HCT116 (cell line): Measurements from ENCODE around the gene ADGRG1. TPM values are rescaled to one million over a fixed set of nuclear protein-coding genes. Genes with fewer than 3 reads are reported as not detected.

Experiments used
- ATAC-seq: fragments of 200-7000 bp; cut with Tn5 transposase; 2 replicates; pipeline ENCODE4 v1.9.1; 2020; ENCODE audit warnings: mild to moderate bottlenecking, moderate library complexity
- BruUV-seq: library from RNA; stranded (reverse); fragments of 400-500 nt; replicated peaks from 2 replicates; lab custom pipeline; 2021; lab: Mats Ljungman, UMichigan
- CTCF ChIA-PET: fragments of 300-600 bp; sonication (Branson Sonifier 250); formaldehyde crosslinking; loops from one replicate; lab custom pipeline; 2021; ENCODE audit warnings: antibody characterized with exemption; lab: Charles Lee
- POLR2A ChIA-PET: fragments of 300-600, 350-600 bp; sonication (Branson Sonifier 250); formaldehyde crosslinking; loops from one replicate; lab custom pipeline; 2021; ENCODE audit warnings: antibody characterized with exemption; lab: Charles Lee
- RAD21 ChIA-PET, 2 experiments: fragments of 300-600 bp; sonication (Branson Sonifier 250); formaldehyde crosslinking; loops; one replicate each; lab custom pipeline; 2023; ENCODE audit warnings: low total read pairs in 2 of 2; ENCODE audit not compliant: uncharacterized antibody in 2 of 2, unreplicated experiment in 2 of 2, low non-redundant PET in 1 of 2; lab: Charles Lee
- DNase-seq: peaks from one replicate; pipeline ENCODE4 v3.0.0-alpha.2; 2010; ENCODE audit warnings: low read depth, low spot score
- H2AFZ ChIP-seq: fragments of 200-600 bp; shearing (Covaris generic), sonication (generic); 2 replicates; pipeline ENCODE4 v1.6.1; 2017; ENCODE audit warnings: low read depth, mixed run types, mixed read lengths, antibody characterized with exemption, low read length; ENCODE audit not compliant: poor library complexity, severe bottlenecking
- H3K27ac ChIP-seq: 2 replicates; pipeline ENCODE4 v1.5.1; 2012; ENCODE audit warnings: low read depth, low read length
- H3K27me3 ChIP-seq: fragments of 200-600 bp; sonication (generic); 2 replicates; pipeline ENCODE4 v1.6.1; 2016; ENCODE audit warnings: mixed run types, low read length, mixed read lengths; ENCODE audit not compliant: insufficient read depth
- H3K36me3 ChIP-seq, 2 experiments: fragments of 200-500 bp in 1 of 2; fragments of 200-600 bp in 1 of 2; sonication (Bioruptor generic) in 1 of 2; sonication (generic) in 1 of 2; 2 replicates each; pipeline versions ENCODE4 v1.5.1 to v1.6.1; 2014 to 2016; ENCODE audit warnings: low read length in 2 of 2, inconsistent platforms in 1 of 2, mixed read lengths in 1 of 2, mixed run types in 1 of 2; ENCODE audit not compliant: insufficient read depth in 2 of 2, control insufficient read depth in 1 of 2
- H3K4me1 ChIP-seq, 2 experiments: fragments of 200-600 bp in 1 of 2; sonication (generic) in 1 of 2; 2 replicates each; pipeline versions ENCODE4 v1.5.1 to v1.6.1; 2012 to 2017; ENCODE audit warnings: low read length in 2 of 2, inconsistent platforms in 1 of 2, mild to moderate bottlenecking in 1 of 2, mixed read lengths in 1 of 2, mixed run types in 1 of 2, moderate library complexity in 1 of 2; ENCODE audit not compliant: insufficient read depth in 2 of 2, control insufficient read depth in 1 of 2
- H3K4me2 ChIP-seq: fragments of 200-600 bp; sonication (generic); 2 replicates; pipeline ENCODE4 v1.6.1; 2017; ENCODE audit warnings: mixed run types, low read length, mixed read lengths
- H3K4me3 ChIP-seq, 2 experiments: fragments of 200-600 bp in 1 of 2; sonication (generic) in 1 of 2; replicated peaks in 1 of 2; 2 replicates each; pipeline ENCODE4 v1.5.1; 2011 to 2016; ENCODE audit warnings: low read length in 2 of 2, control low read depth in 1 of 2, low read depth in 1 of 2, mild to moderate bottlenecking in 1 of 2, mixed read lengths in 1 of 2, mixed run types in 1 of 2
- H3K79me2 ChIP-seq: fragments of 200-600 bp; sonication (generic); 2 replicates; pipeline ENCODE4 v1.6.1; 2017; ENCODE audit warnings: mild to moderate bottlenecking, mixed run types, low read length, moderate library complexity, mixed read lengths; ENCODE audit not compliant: insufficient read depth
- H3K9ac ChIP-seq: fragments of 200-600 bp; sonication (generic); 2 replicates; pipeline ENCODE4 v1.6.1; 2016; ENCODE audit warnings: low read length, mixed read lengths
- H3K9me2 ChIP-seq: fragments of 200-600 bp; sonication (generic), shearing (Covaris generic); 2 replicates; pipeline ENCODE4 v1.6.1; 2017; ENCODE audit warnings: mixed run types, mild to moderate bottlenecking, moderate library complexity; ENCODE audit not compliant: insufficient read depth
- H3K9me3 ChIP-seq, 2 experiments: fragments of 200-500 bp in 1 of 2; fragments of 200-600 bp in 1 of 2; sonication (Bioruptor generic) in 1 of 2; sonication (generic) in 1 of 2; 2 replicates each; pipeline ENCODE4 v1.6.1; 2014 to 2017; ENCODE audit warnings: low read length in 2 of 2, mixed read lengths in 2 of 2, inconsistent platforms in 1 of 2, low read depth in 1 of 2, mild to moderate bottlenecking in 1 of 2, mixed run types in 1 of 2, moderate library complexity in 1 of 2; ENCODE audit not compliant: control insufficient read depth in 1 of 2, insufficient read depth in 1 of 2
- H4K20me1 ChIP-seq: fragments of 200-600 bp; sonication (generic), shearing (Covaris generic); 2 replicates; pipeline ENCODE4 v1.6.1; 2017; ENCODE audit warnings: mixed run types, mild to moderate bottlenecking, moderate library complexity; ENCODE audit not compliant: insufficient read depth
- ATF3 ChIP-seq: IDR thresholded peaks from 2 replicates; pipeline ENCODE4 v1.6.1; 2012
- CEBPB ChIP-seq: IDR thresholded peaks from 2 replicates; pipeline ENCODE4 v1.6.1; 2012; ENCODE audit warnings: low read depth
- EGR1 ChIP-seq: IDR thresholded peaks from 2 replicates; pipeline ENCODE4 v1.6.1; 2012; ENCODE audit warnings: low read depth
- ELF1 ChIP-seq: IDR thresholded peaks from 2 replicates; pipeline ENCODE4 v1.6.1; 2012; ENCODE audit warnings: low read depth, borderline replicate concordance
- EZH2 ChIP-seq: fragments of 200-600 bp; sonication (generic); IDR thresholded peaks from 2 replicates; pipeline ENCODE4 v1.6.1; 2017; ENCODE audit warnings: antibody characterized with exemption, mixed run types
- FOSL1 ChIP-seq: IDR thresholded peaks from 2 replicates; pipeline ENCODE4 v1.6.1; 2012; ENCODE audit warnings: low read depth
- JUND ChIP-seq: IDR thresholded peaks from 2 replicates; pipeline ENCODE4 v1.6.1; 2012
- MAX ChIP-seq: IDR thresholded peaks from 2 replicates; pipeline ENCODE4 v1.6.1; 2012
- POLR2A ChIP-seq: IDR thresholded peaks from 2 replicates; pipeline ENCODE4 v1.7.0; 2011; ENCODE audit warnings: borderline replicate concordance; ENCODE audit not compliant: insufficient read depth, insufficient read length; ENCODE audit errors: extremely low read depth
- POLR2AphosphoS5 ChIP-seq: IDR thresholded peaks from 2 replicates; pipeline ENCODE4 v1.6.1; 2011; ENCODE audit warnings: mild to moderate bottlenecking, low read depth, low read length, moderate library complexity
- RAD21 ChIP-seq: IDR thresholded peaks from 2 replicates; pipeline ENCODE4 v1.6.1; 2012; ENCODE audit warnings: low read depth, mild to moderate bottlenecking
- SIN3A ChIP-seq: IDR thresholded peaks from 2 replicates; pipeline ENCODE4 v1.6.1; 2012; ENCODE audit warnings: low read depth
- SP1 ChIP-seq: IDR thresholded peaks from 2 replicates; pipeline ENCODE4 v1.6.1; 2012; ENCODE audit warnings: low read depth
- TCF7L2 ChIP-seq: IDR thresholded peaks from 2 replicates; pipeline ENCODE4 v1.7.0; 2011; ENCODE audit warnings: borderline replicate concordance, inconsistent platforms; ENCODE audit not compliant: insufficient read depth, insufficient read length; ENCODE audit errors: extremely low read depth
- YY1 ChIP-seq: IDR thresholded peaks from 2 replicates; pipeline ENCODE4 v1.6.1; 2011; ENCODE audit warnings: low read length, low read depth, moderate library complexity, mild to moderate bottlenecking; ENCODE audit not compliant: insufficient replicate concordance; ENCODE audit errors: extremely low read depth
- ZBTB33 ChIP-seq: IDR thresholded peaks from 2 replicates; pipeline ENCODE4 v1.6.1; 2011; ENCODE audit warnings: mild to moderate bottlenecking, low read length, moderate library complexity; ENCODE audit not compliant: insufficient replicate concordance; ENCODE audit errors: extremely low read depth
- ZFX ChIP-seq: fragments of 450-650 bp; IDR thresholded peaks from 2 replicates; pipeline ENCODE4 v1.6.1; 2017
- intact Hi-C: fragments of 100-400 bp; cut with micrococcal nuclease; formaldehyde crosslinking; loops from 2 replicates; pipeline ENCODE4 v1.10.0; 2022
- total RNA-seq: library from RNA; stranded (reverse); gene quantifications from one replicate; pipeline ENCODE4 v1.2.1, GENCODE V29; 2021; ENCODE audit not compliant: unreplicated experiment

ADGRG1 gene
- total RNA-seq, 1 experiment from 2014 or later, result 36.4 TPM

- Histone ChIP-seq H3K9me2 (no peaks in the 10 kb centered on the region), H3K79me2 (no peaks in the 10 kb centered on the region), H3K27me3 (no peaks in the 10 kb centered on the region), H3K4me3 (no peak overlapping the region), H3K36me3 (no peaks in the 10 kb centered on the region), H3K4me2 (peak overlapping the region; percentile 40), H3K27ac (0 out of 2 replicates have a peak overlapping the region, but pooled peaks have one; percentile 2), H3K9me3 (no peaks in the 10 kb centered on the region), H2AFZ (no peak overlapping the region), H3K4me1 (peaks cover 13 to 49% of the 10 kb centered on the region in 2 experiments), H4K20me1 (no peaks in the 10 kb centered on the region), H3K9ac (0 out of 2 replicates have a peak overlapping the region, but pooled peaks have one; percentile 9)
- ChIA-PET POLR2A (interaction anchor here (1.6 kb wide), 1 partner anchor 11 kb away, joined by 4 read pairs; no protein-coding TSS in a partner anchor), CTCF (interaction anchor here (0.6 to 2.1 kb wide), 2 partner anchors 32 to 43 kb away, joined by 3 to 6 read pairs; no protein-coding TSS in a partner anchor), RAD21 (no interaction called here)
- intact Hi-C loops, result no loop called here
- BruUV-seq, result no TSS peak
- DNase-seq, result no peak
- ATAC-seq, result peak; percentile 61
- TF ChIP-seq ELF1, result no peak
- TF ChIP-seq RAD21, result no peak
- no peak for TF ChIP-seq POLR2A
- no peak for TF ChIP-seq JUND
- no peak for TF ChIP-seq POLR2AphosphoS5
- no peak for TF ChIP-seq YY1
- TF ChIP-seq SP1, result no peak
- TF ChIP-seq EGR1, result no peak
- TF ChIP-seq ZFX, result no peak
Measured at GRCh38 chr16:57634171-57634570, 5.7 kb downstream of the ADGRG1 start.

GRCh38 chr16:57635266-57636097 lies 7.1 kb downstream of the ADGRG1 start:
- CTCF ChIA-PET, result interaction anchor here (2.1 to 3.9 kb wide), 2 partner anchors 12 to 44 kb away, joined by 6 to 12 read pairs; no protein-coding TSS in a partner anchor
- H3K9me3 ChIP-seq, result no peaks in the 10 kb centered on the region
- H3K79me2 ChIP-seq, result no peaks in the 10 kb centered on the region
- H3K4me2 ChIP-seq, result no peak overlapping the region
- no peaks in the 10 kb centered on the region for H3K36me3 ChIP-seq
- RAD21 ChIA-PET, result no interaction called here
- H3K4me3 ChIP-seq, result no peak overlapping the region
- no peak overlapping the region for H3K27ac ChIP-seq
- H2AFZ ChIP-seq, result no peak overlapping the region
- H3K9ac ChIP-seq, result no peak overlapping the region
- DNase-seq, result no peak
- no peak for ATAC-seq
- H3K27me3 ChIP-seq, result no peaks in the 10 kb centered on the region
- intact Hi-C loops, result no loop called here
- no TSS peak for BruUV-seq
- H3K4me1 ChIP-seq, result peaks cover 13 to 44% of the 10 kb centered on the region in 2 experiments
- POLR2A ChIA-PET, result interaction anchor here (1.5 kb wide), 1 partner anchor 12 kb away, joined by 4 read pairs; no protein-coding TSS in a partner anchor
- no peaks in the 10 kb centered on the region for H3K9me2 ChIP-seq
- no peaks in the 10 kb centered on the region for H4K20me1 ChIP-seq
- TF ChIP-seq EZH2, result no peak
- no peak for TF ChIP-seq CEBPB
- TF ChIP-seq ZBTB33, result no peak
- TF ChIP-seq ZFX, result no peak
- TF ChIP-seq POLR2AphosphoS5, result no peak
- no peak for TF ChIP-seq TCF7L2
- no peak for TF ChIP-seq SP1
- no peak for TF ChIP-seq ATF3
- TF ChIP-seq YY1, result no peak
- no peak for TF ChIP-seq SIN3A
- no peak for TF ChIP-seq ELF1
- TF ChIP-seq MAX, result no peak
- TF ChIP-seq JUND, result no peak
- TF ChIP-seq EGR1, result no peak
- no peak for TF ChIP-seq FOSL1
